Ovary (tissue), 3 donors: Measurements from ENCODE around the gene CD14.

ENCODE experiments used
- EP300 ChIP-seq: sonication (generic); formaldehyde crosslinking; IDR thresholded peaks from one replicate; pipeline ENCODE4 v1.6.1; 2017; ENCODE audit warnings: antibody characterized with exemption
- POLR2A ChIP-seq: fragments of 450-650 bp; IDR thresholded peaks from one replicate; pipeline ENCODE4 v1.6.1; 2017; ENCODE audit warnings: antibody characterized with exemption, mild to moderate bottlenecking, moderate library complexity
- TF ChIP-seq, protein P1 (sequence below), 3 donors: fragments of 450-650 bp in 2 of 3; fragments of 200-600 bp in 1 of 3; IDR thresholded peaks; one replicate each; pipeline versions ENCODE4 v1.5.1 to v1.8.0; 2016 to 2022; ENCODE audit warnings: antibody characterized with exemption in 3 of 3, mild to moderate bottlenecking in 1 of 3
- donor health status: DM: no; HTN: no; CAD: no.

- TF ChIP-seq POLR2A (no peak), EP300 (no peak)
- TF ChIP-seq, protein P1, sequence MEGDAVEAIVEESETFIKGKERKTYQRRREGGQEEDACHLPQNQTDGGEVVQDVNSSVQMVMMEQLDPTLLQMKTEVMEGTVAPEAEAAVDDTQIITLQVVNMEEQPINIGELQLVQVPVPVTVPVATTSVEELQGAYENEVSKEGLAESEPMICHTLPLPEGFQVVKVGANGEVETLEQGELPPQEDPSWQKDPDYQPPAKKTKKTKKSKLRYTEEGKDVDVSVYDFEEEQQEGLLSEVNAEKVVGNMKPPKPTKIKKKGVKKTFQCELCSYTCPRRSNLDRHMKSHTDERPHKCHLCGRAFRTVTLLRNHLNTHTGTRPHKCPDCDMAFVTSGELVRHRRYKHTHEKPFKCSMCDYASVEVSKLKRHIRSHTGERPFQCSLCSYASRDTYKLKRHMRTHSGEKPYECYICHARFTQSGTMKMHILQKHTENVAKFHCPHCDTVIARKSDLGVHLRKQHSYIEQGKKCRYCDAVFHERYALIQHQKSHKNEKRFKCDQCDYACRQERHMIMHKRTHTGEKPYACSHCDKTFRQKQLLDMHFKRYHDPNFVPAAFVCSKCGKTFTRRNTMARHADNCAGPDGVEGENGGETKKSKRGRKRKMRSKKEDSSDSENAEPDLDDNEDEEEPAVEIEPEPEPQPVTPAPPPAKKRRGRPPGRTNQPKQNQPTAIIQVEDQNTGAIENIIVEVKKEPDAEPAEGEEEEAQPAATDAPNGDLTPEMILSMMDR (IDR thresholded peaks at IDR 0.05) = no peak
Measured at GRCh38 chr5:140590861-140591260, 42.1 kb downstream of the CD14 start.
